HG03159 (cell line): ENCODE data around the gene CHGA.

Source experiments
- ATAC-seq: cut with Tn5 transposase; IDR thresholded peaks from one replicate; pipeline ENCODE4 v1.9.1; 2021; ENCODE audit warnings: mild to moderate bottlenecking, moderate library complexity; ENCODE audit not compliant: unreplicated experiment

CHGA gene

DNA sequence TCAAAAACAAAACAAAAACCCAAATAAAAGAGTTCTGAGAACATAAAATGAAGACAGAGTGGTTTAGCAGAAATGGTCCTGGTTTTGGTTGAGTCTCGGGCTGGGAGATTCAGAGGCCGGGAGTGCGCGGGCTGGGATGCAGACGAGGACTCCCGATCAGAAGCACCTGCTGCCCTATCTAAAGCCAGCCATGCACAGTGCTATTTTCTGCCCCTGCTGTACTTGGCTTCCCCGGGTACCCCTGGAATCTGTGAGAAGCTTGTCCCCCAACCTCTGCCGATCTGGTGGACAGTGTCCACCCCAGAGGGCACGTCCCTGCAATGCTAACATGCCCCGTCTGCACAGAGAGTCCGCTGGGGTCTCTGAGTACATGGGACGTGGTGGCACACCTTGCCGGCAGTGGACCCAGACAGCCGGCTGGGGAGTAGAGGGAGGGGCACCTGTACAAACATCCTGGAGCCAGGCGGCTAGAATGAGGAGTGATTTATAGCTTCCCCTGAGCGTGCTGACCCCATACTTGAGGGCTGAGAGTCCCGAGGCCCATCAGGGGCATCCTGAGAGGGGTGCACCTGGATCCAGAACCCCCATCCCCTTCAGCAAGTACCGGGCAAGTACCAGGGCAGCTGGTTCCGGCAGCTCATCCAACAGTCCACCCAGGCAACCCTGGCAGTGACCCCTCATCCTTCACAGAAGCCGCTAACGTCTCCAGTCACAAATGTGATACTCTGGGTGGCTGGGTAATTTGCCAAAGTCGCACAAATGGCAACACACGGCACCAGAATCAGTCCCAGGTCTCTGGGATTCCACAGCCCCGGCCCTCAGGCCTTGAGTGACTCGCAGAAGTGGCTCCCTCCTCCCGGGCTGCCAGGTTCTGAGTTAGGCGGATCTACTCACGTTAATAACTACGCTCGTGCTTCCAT, 37.1 kb downstream of the CHGA start:
- ATAC-seq = no peak

DNA sequence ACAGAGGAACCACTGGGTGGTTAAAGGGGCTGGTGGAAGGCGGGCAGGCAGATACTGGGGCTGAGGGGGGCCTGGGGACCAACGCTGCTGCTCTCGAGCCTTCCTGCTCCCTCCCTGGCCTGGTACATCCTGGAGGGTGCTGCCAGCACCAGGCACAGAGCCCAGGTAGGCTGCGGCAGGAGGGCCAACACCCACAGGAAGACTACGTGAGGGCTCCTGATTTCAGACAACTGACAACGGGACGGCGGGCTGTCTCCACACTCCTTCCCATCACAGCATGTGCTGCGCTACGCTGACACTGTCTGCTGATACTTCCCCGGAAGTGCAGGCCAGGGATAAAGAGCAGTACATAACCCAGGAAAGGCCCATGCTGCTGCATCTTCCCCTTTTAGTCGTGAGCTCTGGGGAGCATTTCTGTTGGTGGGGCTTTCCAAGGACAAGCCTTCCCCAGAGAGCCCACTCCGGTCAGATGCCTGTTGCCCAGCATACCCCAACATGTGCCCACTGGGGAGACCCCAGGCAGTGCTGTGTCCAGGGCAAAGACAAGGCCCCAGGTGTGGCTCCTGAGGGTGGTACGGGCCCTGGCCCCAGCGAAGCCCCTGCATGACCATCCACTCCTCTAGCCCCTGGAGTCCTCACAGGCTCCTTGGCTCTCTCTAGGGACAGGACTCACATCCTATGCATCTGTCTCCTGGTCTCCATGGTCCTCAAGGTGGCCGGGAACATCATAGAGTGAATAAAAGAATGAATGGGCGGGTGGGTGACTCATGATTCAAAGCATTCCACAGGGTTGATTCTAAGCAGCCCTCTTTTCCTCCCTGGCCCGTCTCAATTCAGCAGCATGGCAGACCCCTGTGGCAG, 38.0 kb downstream of the CHGA start:
- ATAC-seq = no peak

DNA sequence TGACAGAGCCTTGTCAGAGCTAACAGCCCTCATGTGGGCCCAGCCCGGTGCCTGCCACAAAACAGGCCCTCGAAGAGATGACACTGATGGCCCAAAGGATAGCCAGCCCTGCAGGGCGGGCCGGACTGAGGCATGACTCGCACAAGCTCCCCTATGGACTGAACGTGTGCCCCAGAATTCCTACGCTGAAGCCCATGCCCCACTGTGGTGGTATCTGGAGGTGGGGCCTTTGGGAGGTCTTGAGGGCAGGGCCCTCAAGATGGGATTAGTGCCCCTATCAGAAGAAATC, 38.6 kb downstream of the CHGA start:
- ATAC-seq = no peak

DNA sequence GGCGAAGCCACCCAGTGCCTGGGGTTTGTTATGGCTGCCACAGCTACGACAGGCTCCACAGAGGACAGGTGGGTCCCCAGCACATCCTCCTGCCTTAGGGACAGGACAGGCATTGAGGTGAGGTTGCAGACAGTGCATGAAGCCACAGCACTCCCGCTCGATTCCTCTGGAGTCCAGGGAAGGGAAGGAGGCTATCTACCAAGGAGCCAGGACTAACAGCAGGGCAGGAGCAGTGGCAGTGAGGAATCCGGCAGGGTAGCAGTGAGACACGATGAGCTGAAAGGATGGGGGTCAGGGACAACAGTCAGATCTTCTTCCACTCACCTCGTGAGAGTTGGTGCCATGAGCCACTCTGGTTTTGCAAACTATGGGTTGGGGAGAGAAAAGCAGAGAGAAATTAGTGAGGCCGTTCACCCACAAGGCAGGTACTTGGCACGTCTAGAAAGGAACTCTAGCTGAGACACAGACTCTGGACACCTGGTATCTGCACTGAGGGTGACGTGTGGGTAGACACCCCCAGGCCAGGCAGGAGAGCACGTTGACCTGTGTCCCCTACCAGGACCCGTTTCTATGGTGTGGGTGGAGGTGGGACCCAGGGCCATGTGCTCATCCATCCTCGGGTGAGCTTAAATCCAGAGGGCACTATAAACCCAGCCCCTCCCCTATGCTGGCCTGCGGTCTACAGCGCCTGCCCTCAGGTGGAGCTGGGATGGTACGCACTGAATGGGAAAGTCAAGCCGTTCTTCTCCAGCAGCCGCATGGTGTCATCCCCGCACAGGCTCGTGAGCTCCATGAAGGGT, 39.3 kb downstream of the CHGA start:
- no peak for ATAC-seq

DNA sequence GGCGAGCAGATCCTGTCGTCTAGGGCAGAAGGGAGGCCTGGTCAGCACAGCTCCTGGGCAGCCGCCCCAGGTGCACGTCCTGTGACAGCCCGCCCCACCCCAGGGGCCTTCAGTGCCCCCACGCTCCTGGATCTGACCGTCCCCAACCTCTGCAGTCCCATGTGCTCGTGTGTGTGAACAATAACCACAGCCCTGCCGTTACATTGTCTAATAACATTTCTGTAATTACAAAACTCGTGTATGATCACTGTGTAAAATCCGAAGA, 39.8 kb downstream of the CHGA start:
- ATAC-seq = no peak

DNA sequence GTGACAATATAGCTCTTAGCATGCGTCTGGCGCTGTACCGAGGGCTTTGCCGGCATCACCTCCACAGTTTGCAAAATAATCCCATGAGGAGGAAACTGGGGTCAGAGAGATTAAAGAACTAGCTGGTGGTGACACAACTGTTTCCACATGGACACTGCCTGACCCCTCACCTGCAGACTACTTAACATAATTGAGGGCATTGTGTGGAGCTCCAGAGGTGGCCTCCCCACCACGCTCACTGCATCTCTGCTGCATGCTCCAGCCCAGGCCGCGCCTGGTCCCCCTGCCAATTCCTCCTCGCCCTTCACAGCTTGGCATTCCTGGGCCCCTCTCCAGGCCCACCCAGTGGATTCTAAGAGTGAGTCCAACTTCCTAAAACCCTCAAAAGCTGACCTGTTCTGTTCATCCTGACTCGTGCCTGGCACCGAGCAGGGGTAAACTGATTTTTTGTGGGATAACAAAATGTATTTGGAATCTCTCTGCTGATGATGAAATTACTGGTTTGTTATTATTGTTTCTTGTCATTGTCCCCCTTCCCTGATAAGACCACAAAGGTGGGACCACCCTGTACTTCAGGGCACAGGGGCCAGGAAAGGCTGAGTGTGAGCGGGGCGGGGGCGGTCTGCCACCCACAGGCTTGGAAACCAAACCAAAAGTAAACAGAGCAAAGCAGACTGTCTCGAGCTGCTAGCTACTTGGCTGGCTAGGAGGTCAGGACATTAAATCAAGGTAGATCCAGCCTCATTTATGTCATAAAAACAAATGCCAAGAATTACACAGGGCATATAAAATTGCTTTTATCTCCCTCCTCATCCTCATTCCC, 40.6 kb downstream of the CHGA start:
- no peak for ATAC-seq

DNA sequence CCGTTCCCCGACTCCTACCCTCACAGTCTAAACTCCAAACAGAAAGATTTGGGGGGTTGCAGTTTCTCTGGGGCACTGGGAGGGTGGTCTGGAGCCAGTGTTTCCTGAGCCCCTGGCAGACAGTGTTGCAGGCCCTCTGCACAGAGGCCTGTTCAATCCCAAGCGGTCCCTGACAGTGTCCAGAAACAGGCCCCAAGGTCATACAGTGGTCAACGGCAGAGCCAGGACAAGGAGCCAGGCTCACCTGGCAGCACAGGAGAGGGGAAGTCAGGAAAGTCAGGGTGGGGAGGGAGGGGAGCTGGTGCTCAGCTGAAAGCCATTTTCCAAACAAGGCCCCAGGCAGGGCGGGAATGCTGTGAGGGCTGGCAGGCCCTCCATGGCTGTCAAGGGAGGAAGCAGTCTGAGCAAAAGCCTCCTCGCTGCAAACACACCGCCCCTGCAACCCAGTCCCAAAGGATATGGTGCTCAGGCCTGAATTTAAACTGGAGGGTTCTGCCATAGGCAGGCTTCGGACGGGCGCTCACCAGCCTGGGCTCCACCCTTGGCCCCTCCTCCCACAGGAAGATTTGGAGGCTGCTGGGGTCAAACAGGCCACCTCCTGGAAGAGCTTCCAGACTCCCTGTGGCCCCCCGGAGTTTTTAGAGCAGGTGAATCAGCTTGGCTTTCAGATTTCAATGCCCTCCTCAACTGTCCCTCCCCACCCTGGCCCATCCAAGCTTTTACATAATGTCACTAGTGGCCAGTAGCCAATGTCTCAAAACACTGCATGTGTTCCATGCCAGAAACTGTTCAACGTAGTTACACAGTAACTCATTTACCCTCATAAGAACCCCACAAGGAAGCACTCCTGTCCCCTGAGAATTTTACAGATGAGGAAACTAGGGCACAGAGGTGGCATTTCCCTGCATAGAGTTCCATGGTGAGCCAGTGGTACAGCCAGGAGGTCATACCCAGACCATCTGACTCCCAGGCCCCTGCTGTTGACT, 41.5 kb downstream of the CHGA start:
- no peak for ATAC-seq

DNA sequence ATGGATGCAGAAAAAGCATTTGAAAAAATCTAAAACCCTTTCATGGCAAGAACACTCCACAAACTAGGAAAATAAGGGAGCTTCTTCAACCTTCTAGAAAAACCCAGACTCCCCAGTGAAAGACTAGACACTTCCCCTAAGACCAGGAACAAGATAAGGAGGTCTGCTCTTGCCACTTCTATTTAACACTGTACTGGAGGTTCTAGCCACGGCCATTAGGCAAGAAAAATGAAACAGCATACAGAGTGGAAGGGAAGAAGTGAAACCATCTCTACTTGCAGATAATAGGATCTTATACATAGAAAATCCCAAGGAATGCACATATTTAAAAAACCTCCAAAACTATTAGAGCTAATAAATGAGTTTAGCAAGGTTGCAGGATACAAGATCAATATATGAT, 42.3 kb downstream of the CHGA start:
- no peak for ATAC-seq

DNA sequence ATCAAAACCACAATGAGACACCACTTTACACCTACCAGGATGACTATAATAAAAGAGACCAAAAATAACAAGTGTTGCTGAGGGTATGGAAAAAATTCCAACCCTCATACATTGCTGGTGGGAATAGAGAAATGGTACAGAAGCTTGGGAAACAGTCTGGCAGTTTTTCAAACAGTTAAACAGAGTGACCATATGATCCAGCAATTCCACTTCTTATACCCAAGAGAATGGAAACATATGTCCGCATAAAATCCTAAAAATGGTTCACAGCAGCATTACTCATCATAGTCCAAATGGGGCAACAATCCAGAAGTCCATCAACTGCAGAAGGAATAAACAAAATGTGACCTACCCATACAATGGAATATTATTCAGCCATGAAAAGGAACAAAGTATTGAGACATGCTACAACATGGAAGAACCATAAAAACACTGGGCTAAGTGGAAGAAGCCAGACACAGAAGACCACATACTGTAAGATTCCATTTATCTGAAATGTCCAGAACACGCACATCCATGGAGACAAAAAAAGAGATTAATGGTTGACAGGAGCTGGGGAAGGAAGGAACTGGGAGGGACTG, 44.5 kb downstream of the CHGA start:
- no peak for ATAC-seq

DNA sequence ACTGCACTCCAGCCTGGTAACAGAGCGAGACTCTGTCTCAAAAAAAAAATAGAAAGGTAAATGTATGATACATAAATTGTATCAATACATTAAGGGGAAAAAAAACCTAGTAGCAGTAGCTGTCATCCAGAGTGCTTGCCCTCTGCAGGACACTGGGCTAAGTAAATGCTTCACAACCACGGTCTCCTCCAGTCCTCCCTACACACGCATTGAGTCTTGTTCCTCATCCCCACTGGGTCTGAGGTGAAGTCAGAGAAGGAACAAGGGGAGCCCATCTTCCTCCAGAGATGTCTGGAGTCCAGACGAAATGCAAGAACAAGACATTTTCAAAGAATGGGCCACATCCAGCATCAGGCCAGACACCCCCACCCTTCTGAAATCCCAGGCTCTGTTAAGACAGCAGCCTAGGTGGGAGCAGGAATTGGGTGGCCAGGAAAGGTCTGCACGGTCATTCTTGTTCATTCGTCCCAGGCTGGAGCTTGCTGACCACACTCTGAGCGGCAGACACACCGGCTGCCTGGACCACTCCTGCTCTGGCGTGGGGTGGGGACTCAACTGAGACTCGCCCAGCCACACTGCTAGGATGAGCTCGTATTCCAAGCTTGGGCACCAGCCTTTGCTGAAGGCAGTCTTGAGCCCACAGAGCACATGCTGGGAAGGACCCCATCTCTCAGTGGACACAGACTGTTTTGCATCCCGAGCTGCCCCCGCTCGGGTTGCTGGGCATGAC, 45.5 kb downstream of the CHGA start:
- no peak for ATAC-seq

DNA sequence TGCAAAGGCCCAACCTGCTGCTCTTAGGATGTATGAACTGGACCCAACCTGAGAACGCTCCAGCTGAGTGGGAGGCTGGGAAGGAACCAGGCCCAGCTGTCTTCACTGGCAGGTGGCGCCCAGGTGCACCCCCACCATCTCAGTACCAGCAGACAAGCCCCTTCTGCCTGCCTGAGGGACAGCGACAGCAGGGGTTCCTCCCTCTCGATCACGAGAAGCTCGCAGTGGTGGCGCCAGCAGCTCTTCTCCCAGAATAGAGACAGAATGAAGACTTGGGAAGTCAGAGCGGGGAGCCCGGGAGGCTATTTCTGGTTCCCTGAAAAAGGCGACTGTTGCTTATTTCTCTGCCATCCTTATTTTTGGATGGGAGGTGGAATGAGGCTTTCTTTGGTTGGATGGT, 46.5 kb downstream of the CHGA start:
- ATAC-seq = no peak

DNA sequence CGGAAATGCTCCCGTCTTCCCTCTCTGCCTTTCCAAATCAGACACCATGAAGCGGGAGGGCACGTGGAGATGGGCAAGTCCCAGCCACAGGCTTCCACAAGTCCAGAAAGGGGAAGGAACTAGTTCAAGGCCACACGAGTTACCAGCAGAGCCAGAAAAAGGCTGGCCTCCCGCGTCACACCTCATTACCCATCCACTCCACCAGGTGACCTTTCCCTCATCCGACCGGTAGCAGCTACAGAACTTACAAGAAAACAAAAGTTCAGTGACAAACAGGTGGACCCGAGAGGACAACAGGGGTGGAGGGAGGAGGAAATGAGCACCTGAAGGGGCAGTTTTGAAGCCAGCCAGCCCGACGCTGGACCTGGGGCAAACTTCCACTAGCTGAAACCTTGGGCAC, 46.9 kb downstream of the CHGA start:
- ATAC-seq = no peak

DNA sequence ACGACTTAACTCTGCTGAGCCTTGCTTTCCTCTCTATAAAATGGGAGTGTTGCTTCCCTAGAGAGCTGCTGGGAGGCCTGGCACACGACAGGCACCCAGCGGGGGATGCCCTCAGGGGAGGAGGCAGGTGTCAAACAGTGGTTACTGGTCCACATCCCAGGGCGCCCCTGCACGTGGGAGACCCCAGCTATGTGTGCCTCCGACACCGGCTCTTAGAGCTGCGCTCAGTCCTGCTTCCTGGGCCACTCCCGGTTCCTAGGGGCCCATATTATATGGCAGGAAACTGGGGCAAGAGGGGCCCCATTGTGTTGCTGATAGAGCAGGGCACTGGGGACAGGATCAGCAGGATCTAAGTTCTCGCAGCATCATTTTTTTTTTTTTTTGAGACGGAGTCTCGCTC, 47.3 kb downstream of the CHGA start:
- ATAC-seq = no peak

DNA sequence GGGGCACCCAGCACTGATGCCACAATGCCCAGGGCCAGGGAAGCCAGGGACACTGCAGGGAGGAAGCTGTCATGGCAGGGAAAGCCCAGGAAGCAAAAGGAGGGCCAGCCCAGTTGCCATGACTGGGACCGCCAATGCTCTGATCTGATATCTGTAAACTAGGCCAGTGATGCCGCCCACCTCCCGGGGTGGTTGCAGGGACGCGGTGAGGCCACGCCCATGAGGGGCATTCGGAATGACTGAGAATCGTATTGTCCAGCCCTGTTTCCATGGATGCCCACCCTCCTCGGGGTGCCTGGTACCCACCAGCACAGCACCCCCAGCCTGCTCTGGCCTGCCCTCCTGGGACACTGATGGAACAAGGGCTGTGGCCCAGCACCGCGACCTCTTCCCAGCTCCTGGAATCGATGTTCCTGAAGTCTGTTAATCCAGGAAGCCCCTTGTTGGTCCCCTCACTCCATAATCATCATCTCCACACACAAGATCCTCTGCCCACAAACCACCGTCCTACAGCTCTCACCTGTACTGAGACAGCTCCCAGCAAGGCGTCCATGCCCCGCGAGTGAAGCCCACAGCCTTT, 48.7 kb downstream of the CHGA start:
- ATAC-seq = no peak

DNA sequence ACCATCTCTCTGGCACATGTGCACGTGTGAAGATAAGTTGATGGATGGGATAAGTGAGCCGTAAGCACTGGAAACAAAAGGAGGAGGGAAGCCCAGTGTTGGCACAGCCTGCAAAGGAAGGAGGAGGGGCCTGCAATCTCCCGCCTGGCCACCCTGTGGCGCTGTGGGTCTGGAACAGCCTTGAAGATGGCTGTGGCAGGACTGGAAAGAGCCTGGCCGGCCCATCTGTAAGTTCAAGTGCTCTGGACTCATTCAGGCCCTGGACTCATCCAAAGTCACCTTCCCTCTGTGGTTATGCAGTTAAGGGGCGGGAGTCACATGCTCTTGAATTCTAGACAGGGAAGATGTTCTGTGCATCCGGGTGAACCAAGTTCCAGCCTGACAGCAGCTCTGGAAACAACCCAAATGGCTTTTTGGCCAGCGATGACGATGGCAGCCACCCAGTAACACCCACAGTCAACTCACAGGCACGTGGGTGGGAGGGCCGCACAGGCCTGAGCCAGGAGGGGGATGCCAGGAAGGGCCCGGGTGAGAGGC, 50.4 kb downstream of the CHGA start:
- no peak for ATAC-seq

DNA sequence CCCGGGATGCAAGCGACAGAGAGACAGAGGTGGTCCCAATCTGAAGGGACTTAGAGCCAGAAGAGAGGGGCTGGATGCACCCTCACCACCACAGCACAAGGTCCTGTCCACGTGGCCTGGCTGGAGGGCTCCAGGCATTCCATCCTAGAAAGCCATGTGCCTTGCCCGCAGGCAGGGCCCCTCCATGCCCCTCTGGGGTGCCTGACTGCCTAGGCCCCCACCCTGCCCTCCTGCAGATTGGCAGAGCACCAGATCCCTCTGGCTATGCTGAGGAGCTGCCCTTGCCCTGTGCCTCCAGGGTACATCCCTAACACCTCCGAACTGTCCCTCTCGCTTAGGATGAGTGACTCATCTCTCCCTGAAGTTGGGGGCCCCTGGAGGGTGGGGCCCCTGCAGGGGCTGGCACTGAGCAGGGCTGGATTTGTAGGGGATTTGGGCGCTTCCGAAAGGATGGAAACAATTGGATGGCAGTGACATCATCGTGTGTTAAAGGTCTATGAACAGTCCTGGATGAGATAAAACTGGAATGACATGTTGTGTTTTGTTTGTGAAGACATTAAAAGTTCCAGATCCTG, 50.9 kb downstream of the CHGA start:
- ATAC-seq = no peak

DNA sequence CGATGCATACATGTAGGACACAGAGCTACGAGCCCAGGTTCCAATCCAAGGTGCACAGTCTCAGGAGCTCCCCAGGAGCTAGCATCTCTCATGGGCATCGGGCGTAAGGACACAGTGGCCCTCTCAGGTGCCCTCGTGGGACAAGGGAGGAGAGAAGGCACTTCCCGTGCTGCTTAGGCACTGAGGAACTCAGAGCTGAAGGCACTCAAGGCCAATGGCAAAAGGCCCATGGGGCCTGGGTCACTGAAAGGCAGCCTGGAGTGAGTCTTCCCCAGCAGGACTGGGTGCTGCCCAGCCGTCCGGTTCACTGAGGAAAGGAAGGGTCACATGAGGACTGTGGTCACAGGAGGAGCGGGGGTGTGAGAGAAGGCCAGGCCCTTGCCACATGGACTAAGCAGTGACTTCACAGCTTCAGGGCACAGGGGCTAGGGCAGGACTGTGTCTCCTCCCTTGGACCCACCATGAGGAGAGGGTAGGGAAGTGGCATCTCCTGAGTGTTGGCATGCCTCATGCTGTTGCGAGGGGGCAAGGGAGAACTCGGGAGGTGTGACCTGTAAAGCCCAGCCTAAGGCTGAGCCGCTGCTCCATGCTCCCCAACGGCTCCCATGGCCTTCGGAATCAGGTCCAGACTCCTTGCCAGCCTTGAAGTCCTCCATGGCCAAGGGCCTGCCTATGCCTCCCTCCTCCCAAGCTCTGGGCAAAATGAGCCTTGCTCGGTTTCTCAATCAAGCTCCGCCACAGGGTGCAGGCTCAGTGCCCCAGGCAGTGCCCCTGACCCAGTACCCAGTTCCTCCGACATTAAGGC, 51.8 kb downstream of the CHGA start:
- no peak for ATAC-seq
